Mesenchymal stem cell (in vitro differentiated cells and primary cell): ENCODE measurements around the gene TSPAN15.

Experiments used
- DNase-seq: peaks from one replicate; pipeline ENCODE4 v3.0.0-alpha.2; 2013
- H2AFZ ChIP-seq: one replicate; pipeline ENCODE4 v1.6.1; 2013; ENCODE audit warnings: low read depth, mild to moderate bottlenecking, control low read depth, inconsistent platforms, low read length, moderate library complexity
- H2AK5ac ChIP-seq: 2 replicates; pipeline ENCODE4 v1.6.1; 2013; ENCODE audit warnings: low read length, moderate library complexity, mild to moderate bottlenecking, inconsistent platforms; ENCODE audit not compliant: severe bottlenecking
- H2BK120ac ChIP-seq: one replicate; pipeline ENCODE4 v1.6.1; 2013; ENCODE audit warnings: low read depth, mild to moderate bottlenecking, inconsistent platforms, low read length, moderate library complexity
- H2BK12ac ChIP-seq, 2 experiments: one replicate each; pipeline ENCODE4 v1.6.1; 2013; ENCODE audit warnings: inconsistent platforms in 2 of 2, low read length in 2 of 2, mild to moderate bottlenecking in 2 of 2, moderate library complexity in 2 of 2, control low read depth in 1 of 2
- H2BK15ac ChIP-seq: one replicate; pipeline ENCODE4 v1.6.1; 2013; ENCODE audit warnings: mild to moderate bottlenecking, low read depth, inconsistent platforms; ENCODE audit not compliant: poor library complexity, severe bottlenecking
- H2BK5ac ChIP-seq: 2 replicates; pipeline ENCODE4 v1.6.1; 2013; ENCODE audit warnings: low read depth, mild to moderate bottlenecking, low read length, control low read depth, inconsistent platforms; ENCODE audit not compliant: poor library complexity, severe bottlenecking
- H3K14ac ChIP-seq, 2 experiments: one replicate each; pipeline ENCODE4 v1.6.1; 2013; ENCODE audit warnings: inconsistent platforms in 2 of 2, low read length in 2 of 2, control low read depth in 1 of 2, mild to moderate bottlenecking in 1 of 2, moderate library complexity in 1 of 2
- H3K18ac ChIP-seq, 2 experiments: one replicate each; pipeline ENCODE4 v1.6.1; 2013; ENCODE audit warnings: inconsistent platforms in 2 of 2, low read length in 2 of 2, control low read depth in 1 of 2, low read depth in 1 of 2, mild to moderate bottlenecking in 1 of 2
- H3K23ac ChIP-seq, 2 experiments: one replicate each; pipeline ENCODE4 v1.6.1; 2013; ENCODE audit warnings: inconsistent platforms in 2 of 2, low read length in 2 of 2, mild to moderate bottlenecking in 2 of 2, moderate library complexity in 2 of 2, control low read depth in 1 of 2
- H3K27ac ChIP-seq: 2 replicates; pipeline ENCODE4 v1.5.1; 2013; ENCODE audit warnings: mild to moderate bottlenecking, moderate library complexity, low read length, control low read depth, inconsistent platforms; ENCODE audit not compliant: poor library complexity, severe bottlenecking
- H3K27me3 ChIP-seq, 2 experiments: 2 replicates each; pipeline versions ENCODE4 v1.6.1 to v1.7.0; 2013; ENCODE audit warnings: low read length in 2 of 2, mild to moderate bottlenecking in 2 of 2, moderate library complexity in 2 of 2, control low read depth in 1 of 2, inconsistent platforms in 1 of 2; ENCODE audit not compliant: control insufficient read depth in 1 of 2, insufficient read depth in 1 of 2
- H3K36me3 ChIP-seq, 2 experiments: 2 replicates each; pipeline versions ENCODE4 v1.6.1 to v1.7.0; 2013; ENCODE audit warnings: low read length in 2 of 2, control low read depth in 1 of 2, inconsistent platforms in 1 of 2, low read depth in 1 of 2, mild to moderate bottlenecking in 1 of 2; ENCODE audit not compliant: insufficient read depth in 2 of 2, control insufficient read depth in 1 of 2
- H3K4ac ChIP-seq, 2 experiments: one replicate each; pipeline ENCODE4 v1.6.1; 2013; ENCODE audit warnings: inconsistent platforms in 2 of 2, low read length in 2 of 2, mild to moderate bottlenecking in 2 of 2, moderate library complexity in 2 of 2, control low read depth in 1 of 2, low read depth in 1 of 2
- H3K4me1 ChIP-seq: 2 replicates; pipeline ENCODE4 v1.6.1; 2013; ENCODE audit warnings: low read depth, low read length, control low read depth; ENCODE audit not compliant: control insufficient read depth, insufficient read depth
- H3K4me2 ChIP-seq: 2 replicates; pipeline ENCODE4 v1.6.1; 2013; ENCODE audit warnings: low read length, mild to moderate bottlenecking, inconsistent platforms; ENCODE audit not compliant: poor library complexity, severe bottlenecking
- H3K4me3 ChIP-seq, 2 experiments: 2 replicates each; pipeline versions ENCODE4 v1.5.1 to v1.7.0; 2013; ENCODE audit warnings: low read length in 2 of 2, mild to moderate bottlenecking in 2 of 2, control low read depth in 1 of 2, low read depth in 1 of 2; ENCODE audit not compliant: insufficient read depth in 1 of 2
- H3K79me1 ChIP-seq: replicated peaks from 2 replicates; pipeline ENCODE4 v1.6.1; 2013; ENCODE audit warnings: mild to moderate bottlenecking, control low read depth, low read length, inconsistent platforms; ENCODE audit not compliant: poor library complexity, severe bottlenecking
- H3K9ac ChIP-seq: 2 replicates; pipeline ENCODE4 v1.7.0; 2013; ENCODE audit warnings: mild to moderate bottlenecking, low read length, moderate library complexity
- H3K9me3 ChIP-seq: 2 replicates; pipeline ENCODE4 v1.7.0; 2013; ENCODE audit warnings: mild to moderate bottlenecking, low read length; ENCODE audit not compliant: control insufficient read depth
- H4K8ac ChIP-seq: one replicate; pipeline ENCODE4 v1.6.1; 2013; ENCODE audit warnings: inconsistent platforms, mild to moderate bottlenecking, low read length, moderate library complexity
- H4K91ac ChIP-seq: one replicate; pipeline ENCODE4 v1.6.1; 2013; ENCODE audit warnings: mild to moderate bottlenecking, low read length, inconsistent platforms
- WGBS: methylation state at CpG from one replicate; pipeline ENCODE4 v1.1.7; 2013; ENCODE audit warnings: mixed read lengths; 5-methylcytosine and 5-hydroxymethylcytosine counted together

The TSPAN15 gene

GRCh38 chr10:69426376-69426727, 24.9 kb upstream of the TSPAN15 start:
- peak; percentile 83 for DNase-seq
- H3K36me3 ChIP-seq, result no peaks in the 10 kb centered on the region
- no peak overlapping the region for H4K91ac ChIP-seq
- no peak overlapping the region for H3K4me3 ChIP-seq
- H2BK12ac ChIP-seq, result no peak overlapping the region
- no peak overlapping the region for H3K14ac ChIP-seq
- H3K18ac ChIP-seq, result no peak overlapping the region
- no peaks in the 10 kb centered on the region for H3K79me1 ChIP-seq
- H2AFZ ChIP-seq, result no peak overlapping the region
- no peak overlapping the region for H2BK5ac ChIP-seq
- H3K4ac ChIP-seq, result no peak overlapping the region
- H3K23ac ChIP-seq, result no peak overlapping the region
- no peak overlapping the region for H3K9ac ChIP-seq
- H3K27ac ChIP-seq, result no peak overlapping the region
- no peak overlapping the region for H2BK15ac ChIP-seq
- H2AK5ac ChIP-seq, result no peak overlapping the region
- peaks cover 9 to 20% of the 10 kb centered on the region in 2 experiments for H3K27me3 ChIP-seq
- no peaks in the 10 kb centered on the region for H3K9me3 ChIP-seq
- H3K4me1 ChIP-seq, result no peaks in the 10 kb centered on the region
- WGBS, result 85% methylated on average over 4 of the region's 4 CpGs
- H3K4me2 ChIP-seq, result no peak overlapping the region
- no peak overlapping the region for H2BK120ac ChIP-seq
- H4K8ac ChIP-seq, result no peak overlapping the region

GRCh38 chr10:69428165-69428564, 23.1 kb upstream of the TSPAN15 start:
- no peak for DNase-seq
- H3K36me3 ChIP-seq, result no peaks in the 10 kb centered on the region
- no peak overlapping the region for H2BK5ac ChIP-seq
- H3K4me2 ChIP-seq, result no peak overlapping the region
- no peak overlapping the region for H2BK120ac ChIP-seq
- H3K18ac ChIP-seq, result no peak overlapping the region
- no peak overlapping the region for H2BK12ac ChIP-seq
- H2AK5ac ChIP-seq, result no peak overlapping the region
- peaks cover 0 to 5% of the 10 kb centered on the region in 2 experiments for H3K27me3 ChIP-seq
- H3K27ac ChIP-seq, result no peak overlapping the region
- no peak overlapping the region for H3K9ac ChIP-seq
- H3K4me3 ChIP-seq, result no peak overlapping the region
- no peaks in the 10 kb centered on the region for H3K4me1 ChIP-seq
- no peak overlapping the region for H2BK15ac ChIP-seq
- H4K91ac ChIP-seq, result no peak overlapping the region
- H3K79me1 ChIP-seq, result no peaks in the 10 kb centered on the region
- no peak overlapping the region for H3K4ac ChIP-seq
- H3K14ac ChIP-seq, result peak overlapping the region in 1 of 2 experiments; percentile 4
- H3K23ac ChIP-seq, result no peak overlapping the region
- no peak overlapping the region for H2AFZ ChIP-seq
- H3K9me3 ChIP-seq, result no peaks in the 10 kb centered on the region
- no peak overlapping the region for H4K8ac ChIP-seq
- WGBS, result 91% methylated on average over 7 of the region's 8 CpGs

GRCh38 chr10:69434169-69434568, 17.1 kb upstream of the TSPAN15 start:
- Histone ChIP-seq H3K14ac (no peak overlapping the region), H2BK120ac (no peak overlapping the region), H3K27me3 (no peaks in the 10 kb centered on the region), H3K4me3 (no peak overlapping the region), H3K27ac (no peak overlapping the region), H2BK15ac (no peak overlapping the region), H2AFZ (no peak overlapping the region), H3K18ac (no peak overlapping the region), H4K91ac (no peak overlapping the region), H3K4me2 (no peak overlapping the region), H2BK5ac (no peak overlapping the region), H4K8ac (no peak overlapping the region), H3K79me1 (no peaks in the 10 kb centered on the region), H2AK5ac (no peak overlapping the region), H3K9me3 (no peaks in the 10 kb centered on the region), H3K36me3 (no peaks in the 10 kb centered on the region), H3K23ac (no peak overlapping the region), H3K4me1 (peaks cover 8% of the 10 kb centered on the region), H3K9ac (no peak overlapping the region), H2BK12ac (no peak overlapping the region), H3K4ac (no peak overlapping the region)
- WGBS, result 58% methylated on average over 2 of the region's 2 CpGs
- peak; percentile 47 for DNase-seq

GRCh38 chr10:69434926-69435325, 16.3 kb upstream of the TSPAN15 start:
- peaks cover 10% of the 10 kb centered on the region for H3K4me1 ChIP-seq

More at GRCh38 chr10:69434926-69435325, 16.3 kb upstream of the TSPAN15 start:
- Histone ChIP-seq H3K9me3 (no peaks in the 10 kb centered on the region), H3K4me3 (no peak overlapping the region), H3K79me1 (no peaks in the 10 kb centered on the region), H3K18ac (peak overlapping the region in 1 of 2 experiments; percentile 53), H3K27me3 (no peaks in the 10 kb centered on the region), H3K27ac (no peak overlapping the region), H2AFZ (no peak overlapping the region), H2BK15ac (no peak overlapping the region), H2BK120ac (no peak overlapping the region), H3K9ac (no peak overlapping the region), H2BK12ac (peak overlapping the region in 1 of 2 experiments; percentile 48), H3K23ac (no peak overlapping the region), H3K36me3 (no peaks in the 10 kb centered on the region), H3K14ac (peak overlapping the region in 1 of 2 experiments; percentile 88), H2AK5ac (no peak overlapping the region), H4K91ac (no peak overlapping the region), H3K4ac (peak overlapping the region in 1 of 2 experiments; percentile 70), H4K8ac (no peak overlapping the region), H2BK5ac (no peak overlapping the region), H3K4me2 (no peak overlapping the region)
- 98% methylated on average over 11 of the region's 11 CpGs for whole genome bisulfite sequencing
- DNase-seq, result no peak
